GM12873 (cell line): ENCODE data around the gene C15orf39.

Source experiments
- TF ChIP-seq, protein P1 (sequence below): IDR thresholded peaks from 2 replicates; pipeline ENCODE4 v1.5.1; 2012; ENCODE audit warnings: low read depth, mild to moderate bottlenecking, moderate library complexity, low read length, control low read depth; ENCODE audit not compliant: insufficient read depth; ENCODE audit errors: missing control alignments

The C15orf39 gene

DNA sequence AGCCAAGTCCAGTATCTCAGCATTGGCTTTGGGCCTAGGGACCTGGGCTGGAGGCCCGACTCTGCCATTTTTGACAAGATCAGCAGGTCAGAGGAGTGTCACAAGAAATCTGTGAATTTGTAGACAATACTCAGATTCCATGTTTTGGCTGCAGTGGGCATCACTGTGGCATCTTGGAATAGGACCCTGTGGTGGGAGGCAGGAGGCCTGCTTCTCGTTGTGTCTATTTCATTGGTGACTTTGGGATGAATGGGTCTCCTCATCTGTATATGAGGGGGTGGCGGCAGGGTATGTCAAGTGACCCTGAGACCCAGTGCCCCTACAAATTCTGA, 3.3 kb downstream of the C15orf39 start:
- TF ChIP-seq, protein P1, sequence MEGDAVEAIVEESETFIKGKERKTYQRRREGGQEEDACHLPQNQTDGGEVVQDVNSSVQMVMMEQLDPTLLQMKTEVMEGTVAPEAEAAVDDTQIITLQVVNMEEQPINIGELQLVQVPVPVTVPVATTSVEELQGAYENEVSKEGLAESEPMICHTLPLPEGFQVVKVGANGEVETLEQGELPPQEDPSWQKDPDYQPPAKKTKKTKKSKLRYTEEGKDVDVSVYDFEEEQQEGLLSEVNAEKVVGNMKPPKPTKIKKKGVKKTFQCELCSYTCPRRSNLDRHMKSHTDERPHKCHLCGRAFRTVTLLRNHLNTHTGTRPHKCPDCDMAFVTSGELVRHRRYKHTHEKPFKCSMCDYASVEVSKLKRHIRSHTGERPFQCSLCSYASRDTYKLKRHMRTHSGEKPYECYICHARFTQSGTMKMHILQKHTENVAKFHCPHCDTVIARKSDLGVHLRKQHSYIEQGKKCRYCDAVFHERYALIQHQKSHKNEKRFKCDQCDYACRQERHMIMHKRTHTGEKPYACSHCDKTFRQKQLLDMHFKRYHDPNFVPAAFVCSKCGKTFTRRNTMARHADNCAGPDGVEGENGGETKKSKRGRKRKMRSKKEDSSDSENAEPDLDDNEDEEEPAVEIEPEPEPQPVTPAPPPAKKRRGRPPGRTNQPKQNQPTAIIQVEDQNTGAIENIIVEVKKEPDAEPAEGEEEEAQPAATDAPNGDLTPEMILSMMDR, result no peak

DNA sequence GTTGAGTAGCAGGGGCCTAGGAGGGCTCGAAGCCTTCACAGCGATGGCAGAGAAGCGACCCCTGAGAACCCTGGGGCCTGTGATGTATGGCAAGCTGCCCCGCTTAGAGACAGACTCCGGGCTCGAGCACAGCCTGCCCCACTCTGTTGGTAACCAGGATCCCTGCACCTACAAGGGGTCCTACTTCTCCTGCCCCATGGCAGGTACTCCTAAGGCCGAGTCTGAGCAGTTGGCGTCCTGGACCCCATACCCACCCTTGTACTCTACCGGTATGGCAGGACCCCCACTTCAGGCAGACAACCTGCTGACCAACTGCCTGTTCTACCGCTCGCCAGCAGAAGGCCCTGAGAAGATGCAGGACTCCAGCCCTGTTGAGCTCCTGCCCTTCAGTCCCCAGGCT, 4.3 kb downstream of the C15orf39 start:
- TF ChIP-seq, protein P1, result no peak

DNA sequence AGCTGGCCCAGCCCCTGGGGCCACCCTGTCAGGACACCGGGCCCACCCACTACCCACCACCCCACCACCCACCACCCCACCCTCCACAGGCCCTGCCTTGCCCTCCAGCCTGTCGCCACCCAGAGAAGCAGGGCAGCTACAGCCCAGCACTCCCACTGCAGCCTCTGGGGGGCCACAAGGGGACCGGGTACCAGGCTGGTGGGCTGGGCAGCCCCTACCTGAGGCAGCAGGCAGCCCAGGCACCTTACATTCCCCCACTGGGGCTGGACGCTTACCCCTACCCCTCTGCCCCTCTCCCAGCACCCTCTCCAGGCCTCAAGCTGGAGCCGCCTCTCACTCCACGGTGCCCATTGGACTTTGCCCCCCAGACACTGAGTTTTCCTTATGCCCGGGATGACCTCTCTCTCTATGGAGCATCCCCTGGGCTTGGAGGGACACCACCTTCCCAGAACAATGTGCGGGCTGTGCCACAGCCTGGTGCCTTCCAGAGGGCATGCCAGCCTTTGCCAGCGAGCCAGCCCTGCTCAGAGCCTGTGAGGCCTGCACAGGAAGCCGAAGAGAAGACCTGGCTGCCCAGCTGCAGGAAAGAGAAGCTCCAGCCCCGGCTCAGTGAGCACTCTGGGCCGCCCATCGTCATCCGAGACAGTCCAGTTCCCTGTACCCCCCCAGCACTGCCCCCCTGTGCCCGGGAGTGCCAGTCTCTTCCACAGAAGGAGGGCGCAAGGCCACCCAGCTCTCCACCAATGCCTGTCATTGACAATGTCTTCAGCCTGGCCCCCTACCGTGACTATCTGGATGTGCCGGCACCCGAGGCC, 5.3 kb downstream of the C15orf39 start:
- TF ChIP-seq, protein P1, result no peak

DNA sequence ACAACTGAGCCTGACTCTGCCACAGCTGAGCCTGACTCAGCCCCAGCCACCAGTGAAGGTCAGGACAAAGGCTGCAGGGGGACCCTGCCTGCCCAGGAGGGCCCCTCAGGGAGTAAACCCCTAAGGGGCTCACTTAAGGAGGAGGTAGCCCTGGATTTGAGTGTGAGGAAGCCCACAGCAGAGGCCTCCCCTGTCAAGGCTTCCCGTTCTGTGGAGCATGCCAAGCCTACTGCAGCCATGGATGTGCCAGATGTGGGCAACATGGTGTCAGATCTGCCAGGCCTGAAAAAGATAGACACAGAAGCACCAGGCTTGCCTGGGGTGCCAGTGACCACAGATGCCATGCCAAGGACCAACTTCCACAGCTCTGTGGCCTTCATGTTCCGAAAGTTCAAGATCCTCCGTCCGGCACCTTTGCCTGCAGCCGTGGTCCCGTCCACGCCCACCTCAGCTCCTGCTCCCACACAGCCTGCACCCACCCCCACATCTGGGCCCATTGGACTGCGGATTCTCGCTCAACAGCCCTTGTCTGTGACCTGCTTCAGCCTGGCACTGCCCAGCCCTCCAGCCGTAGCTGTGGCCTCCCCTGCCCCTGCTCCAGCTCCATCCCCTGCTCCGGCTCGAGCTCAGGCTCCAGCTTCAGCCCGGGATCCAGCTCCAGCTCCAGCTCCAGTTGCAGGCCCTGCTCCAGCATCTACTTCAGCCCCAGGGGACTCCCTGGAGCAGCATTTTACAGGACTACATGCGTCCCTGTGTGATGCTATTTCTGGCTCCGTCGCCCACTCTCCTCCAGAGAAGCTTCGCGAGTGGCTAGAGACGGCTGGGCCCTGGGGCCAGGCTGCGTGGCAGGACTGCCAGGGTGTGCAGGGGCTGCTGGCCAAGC, 6.2 kb downstream of the C15orf39 start:
- TF ChIP-seq, protein P1, result no peak

DNA sequence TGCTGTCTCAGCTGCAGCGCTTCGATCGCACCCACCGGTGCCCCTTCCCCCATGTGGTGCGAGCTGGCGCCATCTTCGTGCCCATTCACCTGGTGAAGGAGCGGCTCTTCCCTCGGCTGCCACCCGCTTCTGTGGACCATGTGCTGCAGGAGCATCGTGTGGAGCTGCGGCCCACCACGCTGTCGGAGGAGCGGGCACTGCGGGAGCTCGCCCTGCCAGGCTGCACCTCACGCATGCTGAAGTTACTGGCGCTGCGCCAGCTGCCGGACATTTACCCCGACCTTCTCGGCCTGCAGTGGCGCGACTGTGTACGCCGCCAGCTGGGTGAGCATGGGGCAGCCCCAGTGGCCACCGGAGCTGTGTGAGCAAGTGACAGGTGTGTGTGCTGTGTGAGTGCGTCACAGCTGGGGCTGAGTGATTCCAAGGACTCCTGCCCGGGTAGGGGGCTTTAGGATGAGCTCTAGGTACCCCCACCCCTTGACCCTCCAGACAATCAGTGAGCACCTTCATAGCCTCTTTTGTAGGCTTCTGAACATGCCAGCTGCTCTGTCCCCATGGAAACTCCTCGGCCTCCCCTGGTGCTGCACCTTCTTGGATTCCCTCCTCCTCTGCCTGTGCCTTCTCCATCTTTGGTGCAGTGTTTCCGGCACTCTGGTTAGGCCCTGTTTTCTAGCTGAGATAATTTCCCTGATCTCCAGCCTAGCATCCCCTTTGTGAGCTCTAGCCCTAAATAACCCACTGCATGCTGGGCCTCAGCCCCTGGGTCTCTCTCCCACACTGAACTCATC, 7.0 kb downstream of the C15orf39 start:
- TF ChIP-seq, protein P1, result no peak

DNA sequence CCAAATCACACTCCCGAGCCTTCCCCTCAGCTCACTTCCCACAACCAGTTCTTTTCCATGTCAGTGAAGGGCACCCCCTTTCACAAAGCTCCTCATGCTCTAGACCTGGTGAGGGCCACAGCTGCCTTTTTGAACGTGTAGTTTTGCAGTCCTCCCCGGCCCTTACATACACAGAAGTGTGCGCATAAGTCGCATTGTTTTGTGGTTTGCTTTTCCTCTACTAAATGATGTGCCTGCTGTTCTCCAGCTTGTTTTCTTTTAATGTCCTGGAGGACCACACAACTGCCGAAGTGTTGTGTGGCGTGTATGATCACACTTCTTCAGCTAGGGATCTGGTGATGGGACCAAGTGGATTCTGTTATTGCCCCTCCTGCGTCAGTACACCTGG, 7.6 kb downstream of the C15orf39 start:
- TF ChIP-seq, protein P1, result no peak

DNA sequence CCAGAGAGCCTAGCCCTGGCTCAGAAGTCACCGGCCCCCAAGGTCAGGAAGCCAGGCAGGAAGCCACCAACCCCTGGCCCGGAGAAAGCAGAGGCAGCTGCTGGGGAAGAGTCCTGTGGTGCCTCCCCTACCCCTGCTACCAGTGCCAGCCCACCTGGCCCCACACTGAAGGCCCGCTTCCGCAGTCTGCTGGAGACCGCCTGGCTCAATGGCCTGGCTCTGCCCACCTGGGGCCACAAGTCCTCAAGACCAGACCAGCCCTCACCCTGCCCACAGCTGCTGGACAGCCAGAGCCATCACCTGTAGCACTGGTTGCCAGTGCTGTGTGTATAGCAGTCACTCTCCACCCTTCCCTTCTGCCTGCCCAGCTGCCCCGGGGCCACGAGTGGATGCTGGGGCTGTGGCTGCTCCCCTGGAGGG, 9.1 kb downstream of the C15orf39 start:
- TF ChIP-seq, protein P1, result no peak
